Liver (tissue), 9 donors: ENCODE measurements around the gene SORBS2. TPM values are rescaled to one million over a fixed set of nuclear protein-coding genes. Genes with fewer than 3 reads are reported as not detected.

Source experiments
- DNase-seq: peaks from one replicate; pipeline ENCODE4 v3.0.0-alpha.2; 2017; ENCODE audit warnings: low spot score
- H3K27ac ChIP-seq, 2 donors: one replicate each; pipeline ENCODE4 v1.7.0; 2013; ENCODE audit warnings: inconsistent platforms in 2 of 2, low read length in 2 of 2, control low read depth in 1 of 2, low read depth in 1 of 2, mild to moderate bottlenecking in 1 of 2
- H3K27me3 ChIP-seq, 4 donors: one replicate each; pipeline versions ENCODE4 v1.6.1 to v1.7.0; 2013; ENCODE audit warnings: low read length in 3 of 4, inconsistent platforms in 1 of 4, mild to moderate bottlenecking in 1 of 4, moderate library complexity in 1 of 4; ENCODE audit not compliant: control insufficient read depth in 4 of 4, insufficient read depth in 4 of 4
- H3K36me3 ChIP-seq, 4 donors: one replicate each; pipeline versions ENCODE4 v1.6.1 to v1.7.0; 2013; ENCODE audit warnings: low read length in 3 of 4, mild to moderate bottlenecking in 3 of 4, low read depth in 1 of 4, moderate library complexity in 1 of 4; ENCODE audit not compliant: control insufficient read depth in 4 of 4, insufficient read depth in 3 of 4
- H3K4me1 ChIP-seq, 4 donors: one replicate each; pipeline versions ENCODE4 v1.6.1 to v1.7.0; 2013; ENCODE audit warnings: low read length in 3 of 4, mild to moderate bottlenecking in 3 of 4, moderate library complexity in 1 of 4; ENCODE audit not compliant: control insufficient read depth in 4 of 4, insufficient read depth in 4 of 4
- H3K4me3 ChIP-seq, 3 donors: one replicate each; pipeline versions ENCODE4 v1.6.1 to v1.7.0; 2013; ENCODE audit warnings: low read length in 3 of 3, control low read depth in 1 of 3, low read depth in 1 of 3, mild to moderate bottlenecking in 1 of 3
- H3K9ac ChIP-seq, 2 donors: one replicate each; pipeline ENCODE4 v1.7.0; 2013; ENCODE audit warnings: low read length in 2 of 2, mild to moderate bottlenecking in 2 of 2, moderate library complexity in 2 of 2, control low read depth in 1 of 2, low read depth in 1 of 2
- H3K9me3 ChIP-seq, 4 donors: one replicate each; pipeline versions ENCODE4 v1.6.1 to v1.7.0; 2013; ENCODE audit warnings: low read length in 3 of 4; ENCODE audit not compliant: control insufficient read depth in 4 of 4
- EGR1 ChIP-seq, 2 donors: IDR thresholded peaks; 2 replicates each; pipeline ENCODE4 v1.6.1; 2016 to 2018; ENCODE audit warnings: antibody characterized with exemption in 2 of 2, low read depth in 2 of 2
- FOXA1 ChIP-seq: IDR thresholded peaks from 2 replicates; pipeline ENCODE4 v1.6.1; 2016; ENCODE audit warnings: antibody characterized with exemption
- FOXA2 ChIP-seq: IDR thresholded peaks from 2 replicates; pipeline ENCODE4 v1.6.1; 2016; ENCODE audit warnings: antibody characterized with exemption
- GABPA ChIP-seq, 2 donors: IDR thresholded peaks in 1 of 2; conservative IDR thresholded peaks in 1 of 2; 2 replicates each; pipeline ENCODE4 v1.6.1; 2016; ENCODE audit warnings: antibody characterized with exemption in 2 of 2, mild to moderate bottlenecking in 1 of 2, moderate library complexity in 1 of 2
- HNF4A ChIP-seq, 2 donors: conservative IDR thresholded peaks; 2 replicates each; pipeline ENCODE4 v1.6.1; 2016; ENCODE audit warnings: antibody characterized with exemption in 2 of 2, mild to moderate bottlenecking in 2 of 2
- HNF4G ChIP-seq: IDR thresholded peaks from 2 replicates; pipeline ENCODE4 v1.6.1; 2016; ENCODE audit warnings: antibody characterized with exemption
- JUND ChIP-seq, 2 donors: IDR thresholded peaks; 2 replicates each; pipeline ENCODE4 v1.6.1; 2016; ENCODE audit warnings: antibody characterized with exemption in 2 of 2
- NR2F2 ChIP-seq: IDR thresholded peaks from 2 replicates; pipeline ENCODE4 v1.6.1; 2016; ENCODE audit warnings: antibody characterized with exemption
- RAD21 ChIP-seq, 2 donors: IDR thresholded peaks; 2 replicates each; pipeline ENCODE4 v1.6.1; 2016; ENCODE audit warnings: antibody characterized with exemption in 2 of 2, mild to moderate bottlenecking in 2 of 2
- RXRA ChIP-seq, 2 donors: IDR thresholded peaks; 2 replicates each; pipeline ENCODE4 v1.6.1; 2017 to 2018; ENCODE audit warnings: antibody characterized with exemption in 2 of 2, mild to moderate bottlenecking in 1 of 2
- SP1 ChIP-seq: IDR thresholded peaks from 2 replicates; pipeline ENCODE4 v1.6.1; 2018; ENCODE audit warnings: antibody characterized with exemption, mild to moderate bottlenecking
- TAF1 ChIP-seq: conservative IDR thresholded peaks from 2 replicates; pipeline ENCODE4 v1.6.1; 2016; ENCODE audit warnings: antibody characterized with exemption, mild to moderate bottlenecking
- YY1 ChIP-seq: IDR thresholded peaks from 2 replicates; pipeline ENCODE4 v1.6.1; 2016; ENCODE audit warnings: antibody characterized with exemption, mild to moderate bottlenecking
- whole genome bisulfite sequencing: extraction: QIAGEN DNeasy Blood & Tissue Kit; methylation state at CpG from one replicate; pipeline ENCODE4 v1.1.7; 2013; 5-methylcytosine and 5-hydroxymethylcytosine counted together
- polyA plus RNA-seq, 2 donors: library from polyadenylated mRNA; stranded (reverse) in 1 of 2; unstranded in 1 of 2; fragments of 200-250 nt in 1 of 2; fragments of >200 nt in 1 of 2; fragmentation: Nextera tagmentation in 1 of 2; extraction: Ambion mirVana in 1 of 2; gene quantifications; one replicate each; pipeline versions ENCODE4 v1.2.1 to v1.2.3, GENCODE V29; 2013 to 2015
- total RNA-seq, 2 donors: library from RNA; depleted of rRNA; stranded (reverse); fragments of >200 nt; gene quantifications; one replicate each; pipeline ENCODE4 v1.2.3, GENCODE V29; 2014
- TF ChIP-seq, protein P1 (sequence below): IDR thresholded peaks from 2 replicates; pipeline ENCODE4 v1.6.1; 2016; ENCODE audit warnings: antibody characterized with exemption
- TF ChIP-seq, protein P2 (sequence below): IDR thresholded peaks from 2 replicates; pipeline ENCODE4 v1.6.1; 2016; ENCODE audit warnings: antibody characterized with exemption
- TF ChIP-seq, protein P3 (sequence below): IDR thresholded peaks from 2 replicates; pipeline ENCODE4 v1.6.1; 2016; ENCODE audit warnings: antibody characterized with exemption
- TF ChIP-seq, protein P4 (sequence below): IDR thresholded peaks from 2 replicates; pipeline ENCODE4 v1.6.1; 2016; ENCODE audit warnings: antibody characterized with exemption, mild to moderate bottlenecking
- TF ChIP-seq, protein P5 (sequence below): fragments of 150-350 bp; IDR thresholded peaks from 2 replicates; pipeline ENCODE4 v1.5.1; 2017; ENCODE audit warnings: improper control_type of control experiment, low read depth, low read length; ENCODE audit not compliant: missing input control
- donor health status: healthy.
- donor health status: healthy.
- donor health status: healthy.
- donor health status: healthy.
- donor health status: healthy.

The SORBS2 gene
- total and polyA plus RNA-seq, 4 donors, result 23.3 to 136 (median 59.6) TPM

DNA sequence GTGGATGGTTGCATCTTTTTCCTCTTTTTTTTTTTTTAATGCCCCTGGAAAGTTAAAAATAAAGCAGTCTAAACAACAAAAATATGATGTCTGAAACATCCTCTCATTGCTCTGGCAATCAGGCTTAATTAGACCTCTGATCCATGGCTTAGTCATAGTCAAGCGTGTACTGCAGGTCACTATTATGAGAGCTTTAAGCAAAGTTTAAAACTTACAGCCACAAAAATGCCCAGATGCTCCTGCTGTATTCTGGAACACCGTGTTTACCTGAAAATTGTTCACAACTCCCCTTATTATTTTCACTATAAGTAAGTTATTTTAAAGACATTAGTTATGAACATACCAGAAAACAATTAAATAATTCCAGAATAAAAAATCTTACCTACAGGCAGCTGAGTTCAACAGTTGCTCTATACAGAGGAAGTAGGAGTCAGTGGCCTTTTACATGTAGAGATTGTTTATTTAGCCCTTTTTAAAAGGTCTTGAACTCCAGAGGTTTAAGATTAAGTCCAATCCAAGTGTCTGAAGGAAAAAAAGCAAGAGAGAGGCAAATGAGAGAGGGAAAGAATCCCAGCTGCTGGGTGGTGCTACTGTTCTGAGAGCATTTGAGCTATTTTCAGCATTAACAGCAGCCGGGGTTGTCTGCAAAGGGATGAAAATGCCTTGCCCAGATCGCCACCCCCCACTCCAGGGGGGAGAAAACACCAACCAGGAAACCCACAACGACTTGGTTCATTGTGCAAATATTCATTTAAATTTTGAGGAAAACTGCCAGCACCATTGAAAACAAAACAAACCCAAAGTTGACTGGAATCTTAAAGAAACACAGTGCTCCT is 36.9 kb downstream of the SORBS2 start:
- Histone ChIP-seq H3K9ac (peak overlapping the region; percentile 81 to 82), H3K9me3 (no peaks in the 10 kb centered on the region), H3K36me3 (peaks cover 0 to 2% (median 0%) of the 10 kb centered on the region in 4 donors), H3K4me1 (peaks cover 0 to 34% (median 6%) of the 10 kb centered on the region in 4 donors), H3K27ac (peak overlapping the region; percentile 83 to 95), H3K4me3 (peak overlapping the region; percentile 15 to 36 (median 26)), H3K27me3 (no peaks in the 10 kb centered on the region)
- no peak for DNase-seq
- 5% methylated on average over 5 of the region's 5 CpGs for WGBS
- TF ChIP-seq, protein P1, sequence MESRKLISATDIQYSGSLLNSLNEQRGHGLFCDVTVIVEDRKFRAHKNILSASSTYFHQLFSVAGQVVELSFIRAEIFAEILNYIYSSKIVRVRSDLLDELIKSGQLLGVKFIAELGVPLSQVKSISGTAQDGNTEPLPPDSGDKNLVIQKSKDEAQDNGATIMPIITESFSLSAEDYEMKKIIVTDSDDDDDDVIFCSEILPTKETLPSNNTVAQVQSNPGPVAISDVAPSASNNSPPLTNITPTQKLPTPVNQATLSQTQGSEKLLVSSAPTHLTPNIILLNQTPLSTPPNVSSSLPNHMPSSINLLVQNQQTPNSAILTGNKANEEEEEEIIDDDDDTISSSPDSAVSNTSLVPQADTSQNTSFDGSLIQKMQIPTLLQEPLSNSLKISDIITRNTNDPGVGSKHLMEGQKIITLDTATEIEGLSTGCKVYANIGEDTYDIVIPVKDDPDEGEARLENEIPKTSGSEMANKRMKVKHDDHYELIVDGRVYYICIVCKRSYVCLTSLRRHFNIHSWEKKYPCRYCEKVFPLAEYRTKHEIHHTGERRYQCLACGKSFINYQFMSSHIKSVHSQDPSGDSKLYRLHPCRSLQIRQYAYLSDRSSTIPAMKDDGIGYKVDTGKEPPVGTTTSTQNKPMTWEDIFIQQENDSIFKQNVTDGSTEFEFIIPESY, result no peak
- peak; percentile 14 for TF ChIP-seq TAF1
- TF ChIP-seq NR2F2, result peak; percentile 79

DNA sequence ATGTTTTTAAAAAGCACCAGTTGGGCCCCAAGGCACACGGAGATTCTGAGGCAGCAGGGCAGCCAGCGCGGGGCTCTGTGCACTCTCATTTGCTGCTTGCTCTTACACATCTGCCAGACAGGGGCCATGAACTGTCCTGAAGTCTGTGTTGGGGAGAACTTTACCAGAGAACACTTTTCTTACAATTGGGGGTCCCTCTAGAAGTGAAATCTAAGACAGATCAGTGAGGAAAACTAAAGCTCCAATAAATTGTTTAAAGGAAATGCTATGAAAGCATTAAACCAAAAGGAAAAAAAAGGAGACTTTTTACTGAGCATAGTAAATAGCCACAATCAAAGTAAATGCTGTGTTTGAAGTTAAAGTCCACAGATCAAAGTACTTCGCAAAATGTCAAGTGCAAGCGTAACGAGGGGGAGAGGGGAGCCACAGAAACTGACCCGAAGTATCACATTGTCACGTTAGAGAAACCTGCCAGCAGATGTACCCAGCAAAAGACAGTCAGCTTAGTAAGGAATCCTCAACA is 37.8 kb downstream of the SORBS2 start:
- Histone ChIP-seq H3K4me3 (peak overlapping the region; percentile 15 to 36 (median 26)), H3K9me3 (no peaks in the 10 kb centered on the region), H3K36me3 (peaks cover 0 to 2% (median 0%) of the 10 kb centered on the region in 4 donors), H3K27ac (peak overlapping the region; percentile 83 to 95), H3K9ac (peak overlapping the region; percentile 35 to 82), H3K27me3 (no peaks in the 10 kb centered on the region), H3K4me1 (peaks cover 0 to 34% (median 6%) of the 10 kb centered on the region in 4 donors)
- no peak for DNase-seq
- TF ChIP-seq YY1, result peak; percentile 90
- peak in 1 of 2 donors; percentile 20 for TF ChIP-seq GABPA (IDR thresholded peaks at IDR 0.05 in 1 of 2, conservative IDR thresholded peaks at IDR 0.05 in 1 of 2)
- TF ChIP-seq EGR1 (IDR thresholded peaks at IDR 0.05; ENCODE audit: low read depth in 2 of 2), result peak in 1 of 2 donors; percentile 32
- TF ChIP-seq, protein P1, result peak; percentile 57
- TF ChIP-seq, protein P2, sequence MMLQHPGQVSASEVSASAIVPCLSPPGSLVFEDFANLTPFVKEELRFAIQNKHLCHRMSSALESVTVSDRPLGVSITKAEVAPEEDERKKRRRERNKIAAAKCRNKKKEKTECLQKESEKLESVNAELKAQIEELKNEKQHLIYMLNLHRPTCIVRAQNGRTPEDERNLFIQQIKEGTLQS, result no peak
- TF ChIP-seq, protein P3, sequence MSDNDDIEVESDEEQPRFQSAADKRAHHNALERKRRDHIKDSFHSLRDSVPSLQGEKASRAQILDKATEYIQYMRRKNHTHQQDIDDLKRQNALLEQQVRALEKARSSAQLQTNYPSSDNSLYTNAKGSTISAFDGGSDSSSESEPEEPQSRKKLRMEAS, result peak; percentile 47
- TF ChIP-seq NR2F2, result no peak
- TF ChIP-seq, protein P4, sequence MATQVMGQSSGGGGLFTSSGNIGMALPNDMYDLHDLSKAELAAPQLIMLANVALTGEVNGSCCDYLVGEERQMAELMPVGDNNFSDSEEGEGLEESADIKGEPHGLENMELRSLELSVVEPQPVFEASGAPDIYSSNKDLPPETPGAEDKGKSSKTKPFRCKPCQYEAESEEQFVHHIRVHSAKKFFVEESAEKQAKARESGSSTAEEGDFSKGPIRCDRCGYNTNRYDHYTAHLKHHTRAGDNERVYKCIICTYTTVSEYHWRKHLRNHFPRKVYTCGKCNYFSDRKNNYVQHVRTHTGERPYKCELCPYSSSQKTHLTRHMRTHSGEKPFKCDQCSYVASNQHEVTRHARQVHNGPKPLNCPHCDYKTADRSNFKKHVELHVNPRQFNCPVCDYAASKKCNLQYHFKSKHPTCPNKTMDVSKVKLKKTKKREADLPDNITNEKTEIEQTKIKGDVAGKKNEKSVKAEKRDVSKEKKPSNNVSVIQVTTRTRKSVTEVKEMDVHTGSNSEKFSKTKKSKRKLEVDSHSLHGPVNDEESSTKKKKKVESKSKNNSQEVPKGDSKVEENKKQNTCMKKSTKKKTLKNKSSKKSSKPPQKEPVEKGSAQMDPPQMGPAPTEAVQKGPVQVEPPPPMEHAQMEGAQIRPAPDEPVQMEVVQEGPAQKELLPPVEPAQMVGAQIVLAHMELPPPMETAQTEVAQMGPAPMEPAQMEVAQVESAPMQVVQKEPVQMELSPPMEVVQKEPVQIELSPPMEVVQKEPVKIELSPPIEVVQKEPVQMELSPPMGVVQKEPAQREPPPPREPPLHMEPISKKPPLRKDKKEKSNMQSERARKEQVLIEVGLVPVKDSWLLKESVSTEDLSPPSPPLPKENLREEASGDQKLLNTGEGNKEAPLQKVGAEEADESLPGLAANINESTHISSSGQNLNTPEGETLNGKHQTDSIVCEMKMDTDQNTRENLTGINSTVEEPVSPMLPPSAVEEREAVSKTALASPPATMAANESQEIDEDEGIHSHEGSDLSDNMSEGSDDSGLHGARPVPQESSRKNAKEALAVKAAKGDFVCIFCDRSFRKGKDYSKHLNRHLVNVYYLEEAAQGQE, result peak; percentile 84
- peak; percentile 98 for TF ChIP-seq HNF4A (conservative IDR thresholded peaks at IDR 0.05)
- peak; percentile 50 for TF ChIP-seq FOXA1
- TF ChIP-seq HNF4G, result peak; percentile 94
- peak; percentile 84 for TF ChIP-seq RXRA (IDR thresholded peaks at IDR 0.05)
- TF ChIP-seq SP1, result peak; percentile 95
- TF ChIP-seq, protein P5, sequence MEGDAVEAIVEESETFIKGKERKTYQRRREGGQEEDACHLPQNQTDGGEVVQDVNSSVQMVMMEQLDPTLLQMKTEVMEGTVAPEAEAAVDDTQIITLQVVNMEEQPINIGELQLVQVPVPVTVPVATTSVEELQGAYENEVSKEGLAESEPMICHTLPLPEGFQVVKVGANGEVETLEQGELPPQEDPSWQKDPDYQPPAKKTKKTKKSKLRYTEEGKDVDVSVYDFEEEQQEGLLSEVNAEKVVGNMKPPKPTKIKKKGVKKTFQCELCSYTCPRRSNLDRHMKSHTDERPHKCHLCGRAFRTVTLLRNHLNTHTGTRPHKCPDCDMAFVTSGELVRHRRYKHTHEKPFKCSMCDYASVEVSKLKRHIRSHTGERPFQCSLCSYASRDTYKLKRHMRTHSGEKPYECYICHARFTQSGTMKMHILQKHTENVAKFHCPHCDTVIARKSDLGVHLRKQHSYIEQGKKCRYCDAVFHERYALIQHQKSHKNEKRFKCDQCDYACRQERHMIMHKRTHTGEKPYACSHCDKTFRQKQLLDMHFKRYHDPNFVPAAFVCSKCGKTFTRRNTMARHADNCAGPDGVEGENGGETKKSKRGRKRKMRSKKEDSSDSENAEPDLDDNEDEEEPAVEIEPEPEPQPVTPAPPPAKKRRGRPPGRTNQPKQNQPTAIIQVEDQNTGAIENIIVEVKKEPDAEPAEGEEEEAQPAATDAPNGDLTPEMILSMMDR, result no peak
- peak; percentile 24 for TF ChIP-seq TAF1
- peak in 1 of 2 donors; percentile 58 for TF ChIP-seq JUND (IDR thresholded peaks at IDR 0.05)
- TF ChIP-seq RAD21 (IDR thresholded peaks at IDR 0.05), result peak; percentile 36 to 45
- TF ChIP-seq FOXA2, result peak; percentile 79
- WGBS, result 22% methylated on average over 8 of the region's 8 CpGs
